Loucy (cell line): ENCODE results near the gene NEK7.

ENCODE experiments used
- H2AFZ ChIP-seq: fragments of 200-600 bp; sonication (generic); 2 replicates; pipeline ENCODE4 v1.6.0; 2016; ENCODE audit warnings: antibody characterized with exemption, mild to moderate bottlenecking, low read length, moderate library complexity
- H3F3A ChIP-seq: fragments of 200-600 bp; 2 replicates; pipeline ENCODE4 v1.6.0; 2016; ENCODE audit warnings: antibody characterized with exemption, low read depth, mild to moderate bottlenecking
- H3K27me3 ChIP-seq: fragments of 200-600 bp; sonication (generic); 2 replicates; pipeline ENCODE4 v1.6.1; 2014; ENCODE audit warnings: low read length, mild to moderate bottlenecking; ENCODE audit not compliant: insufficient read depth, poor library complexity, severe bottlenecking
- H3K36me3 ChIP-seq: fragments of 200-600 bp; sonication (generic); 2 replicates; pipeline ENCODE4 v1.6.1; 2016; ENCODE audit warnings: low read length; ENCODE audit not compliant: insufficient read depth
- H3K4me1 ChIP-seq: fragments of 200-600 bp; sonication (generic); 2 replicates; pipeline ENCODE4 v1.5.1; 2014; ENCODE audit warnings: low read length, mild to moderate bottlenecking; ENCODE audit not compliant: insufficient read depth, poor library complexity, severe bottlenecking
- H3K4me2 ChIP-seq: fragments of 200-600 bp; sonication (generic); 2 replicates; pipeline ENCODE4 v1.6.0; 2014; ENCODE audit warnings: antibody characterized with exemption, low read length, low read depth, mild to moderate bottlenecking; ENCODE audit not compliant: poor library complexity, severe bottlenecking
- H3K4me3 ChIP-seq: fragments of 200-600 bp; sonication (generic); 2 replicates; pipeline ENCODE4 v1.5.1; 2014; ENCODE audit warnings: low read length, mild to moderate bottlenecking, mixed read lengths; ENCODE audit not compliant: poor library complexity, severe bottlenecking
- H3K79me2 ChIP-seq: fragments of 200-600 bp; sonication (generic); 2 replicates; pipeline ENCODE4 v1.6.1; 2014; ENCODE audit warnings: low read length; ENCODE audit not compliant: insufficient read depth
- H3K9ac ChIP-seq: fragments of 200-600 bp; sonication (generic); 2 replicates; pipeline ENCODE4 v1.6.0; 2014; ENCODE audit warnings: mild to moderate bottlenecking, low read depth, low read length, moderate library complexity; ENCODE audit not compliant: poor library complexity, severe bottlenecking
- H3K9me2 ChIP-seq: fragments of 200-600 bp; sonication (generic); replicated peaks from 2 replicates; pipeline ENCODE4 v1.6.1; 2016; ENCODE audit warnings: low read depth, low read length, mixed read lengths
- H3K9me3 ChIP-seq: fragments of 200-600 bp; sonication (generic); 2 replicates; pipeline ENCODE4 v1.6.1; 2014; ENCODE audit warnings: mild to moderate bottlenecking, antibody characterized with exemption, low read length, low read depth; ENCODE audit not compliant: insufficient read depth
- H4K20me1 ChIP-seq: fragments of 200-600 bp; sonication (generic); 2 replicates; pipeline ENCODE4 v1.6.0; 2014; ENCODE audit warnings: antibody characterized with exemption, low read length, mild to moderate bottlenecking; ENCODE audit not compliant: insufficient read depth, poor library complexity, severe bottlenecking
- EZH2phosphoT487 ChIP-seq: fragments of 200-600 bp; IDR thresholded peaks from 2 replicates; pipeline ENCODE4 v1.6.1; 2018; ENCODE audit warnings: antibody characterized with exemption, mild to moderate bottlenecking, moderate library complexity, borderline replicate concordance
- TF ChIP-seq, protein P1 (sequence below): fragments of 200-600 bp; sonication (generic); conservative IDR thresholded peaks from 2 replicates; pipeline ENCODE4 v1.5.1; 2014; ENCODE audit warnings: mild to moderate bottlenecking, antibody characterized with exemption, low read length

NEK7 gene

DNA sequence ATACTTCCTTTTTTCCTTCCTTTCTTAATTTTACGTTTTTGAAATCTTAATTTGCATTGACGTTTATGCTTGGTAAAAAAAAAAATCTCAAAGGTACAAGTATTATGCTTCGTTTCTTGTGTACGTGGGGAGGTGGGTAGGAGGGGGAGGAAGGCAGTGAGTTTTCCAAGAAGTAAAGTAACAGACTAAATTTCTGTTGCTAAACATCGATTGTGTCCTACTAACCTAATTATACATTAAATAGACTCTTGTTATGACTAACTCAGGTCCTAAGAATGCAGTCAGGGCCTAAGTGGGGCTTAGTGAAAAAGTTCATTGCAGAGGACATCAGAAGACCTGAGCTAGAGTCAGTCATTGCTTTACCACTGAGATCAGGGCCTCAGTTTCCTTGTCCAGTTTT, 17.5 kb downstream of the NEK7 start:
- H4K20me1 ChIP-seq, result peaks cover 18% of the 10 kb centered on the region

DNA sequence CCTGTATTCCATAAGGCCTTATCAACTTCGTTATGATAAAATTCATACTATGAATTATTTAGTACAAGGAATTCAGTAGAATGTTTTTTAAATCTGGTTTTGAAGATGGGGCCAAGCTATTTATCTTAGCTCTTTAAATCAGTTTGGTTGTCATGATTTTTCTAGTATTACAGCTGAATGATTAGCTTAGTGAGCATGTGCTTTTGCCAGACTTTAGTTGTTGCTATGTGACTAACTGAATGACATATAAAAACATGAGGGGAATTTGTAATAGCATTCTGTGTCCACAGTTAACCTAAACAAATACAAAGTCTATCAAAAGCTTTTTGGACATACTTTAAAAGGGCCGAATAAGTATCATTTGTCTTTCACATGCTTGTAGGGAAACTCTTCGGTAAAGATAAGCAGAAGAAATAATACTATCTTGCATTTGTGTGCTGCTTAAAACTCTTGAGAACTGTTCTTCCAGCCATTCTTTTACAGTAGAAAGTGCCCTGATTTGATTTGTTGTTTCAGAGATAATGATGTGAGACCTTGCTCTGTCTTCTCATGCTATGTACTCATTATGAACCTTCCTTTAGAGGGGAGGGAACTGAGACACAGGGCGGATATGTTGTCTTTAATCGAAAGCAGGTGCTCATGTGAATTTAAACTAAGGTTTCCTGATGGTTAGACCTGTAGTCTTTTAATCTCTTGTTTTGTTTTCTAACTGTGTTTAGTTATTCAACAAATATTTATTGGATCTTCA, 18.8 kb downstream of the NEK7 start:
- Histone ChIP-seq H3K9me2 (no peaks in the 10 kb centered on the region), H3K27me3 (no peaks in the 10 kb centered on the region), H2AFZ (no peak overlapping the region), H3K4me2 (peak overlapping the region; percentile 67), H3K79me2 (peaks cover 99% of the 10 kb centered on the region), H3K36me3 (no peaks in the 10 kb centered on the region), H3K4me3 (no peak overlapping the region), H3F3A (peaks cover 22% of the 10 kb centered on the region), H3K9me3 (no peaks in the 10 kb centered on the region), H3K9ac (peak overlapping the region; percentile 7), H4K20me1 (peaks cover 13% of the 10 kb centered on the region), H3K4me1 (peaks cover 97% of the 10 kb centered on the region)
- no peak for TF ChIP-seq EZH2phosphoT487
- TF ChIP-seq, protein P1, sequence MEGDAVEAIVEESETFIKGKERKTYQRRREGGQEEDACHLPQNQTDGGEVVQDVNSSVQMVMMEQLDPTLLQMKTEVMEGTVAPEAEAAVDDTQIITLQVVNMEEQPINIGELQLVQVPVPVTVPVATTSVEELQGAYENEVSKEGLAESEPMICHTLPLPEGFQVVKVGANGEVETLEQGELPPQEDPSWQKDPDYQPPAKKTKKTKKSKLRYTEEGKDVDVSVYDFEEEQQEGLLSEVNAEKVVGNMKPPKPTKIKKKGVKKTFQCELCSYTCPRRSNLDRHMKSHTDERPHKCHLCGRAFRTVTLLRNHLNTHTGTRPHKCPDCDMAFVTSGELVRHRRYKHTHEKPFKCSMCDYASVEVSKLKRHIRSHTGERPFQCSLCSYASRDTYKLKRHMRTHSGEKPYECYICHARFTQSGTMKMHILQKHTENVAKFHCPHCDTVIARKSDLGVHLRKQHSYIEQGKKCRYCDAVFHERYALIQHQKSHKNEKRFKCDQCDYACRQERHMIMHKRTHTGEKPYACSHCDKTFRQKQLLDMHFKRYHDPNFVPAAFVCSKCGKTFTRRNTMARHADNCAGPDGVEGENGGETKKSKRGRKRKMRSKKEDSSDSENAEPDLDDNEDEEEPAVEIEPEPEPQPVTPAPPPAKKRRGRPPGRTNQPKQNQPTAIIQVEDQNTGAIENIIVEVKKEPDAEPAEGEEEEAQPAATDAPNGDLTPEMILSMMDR, result no peak

More for the DNA sequence above, 17.5 kb downstream of the NEK7 start:
- peak overlapping the region; percentile 41 for H3K9ac ChIP-seq
- peak overlapping the region; percentile 34 for H3K4me3 ChIP-seq
- no peaks in the 10 kb centered on the region for H3K9me2 ChIP-seq
- H3K27me3 ChIP-seq, result no peaks in the 10 kb centered on the region
- H3K9me3 ChIP-seq, result no peaks in the 10 kb centered on the region
- no peak for TF ChIP-seq EZH2phosphoT487
- TF ChIP-seq, protein P1, result no peak
- H3F3A ChIP-seq, result peaks cover 14% of the 10 kb centered on the region; the same call in 1 of the 2 replicates
- peak overlapping the region; percentile 67 for H3K4me2 ChIP-seq
- peaks cover 99% of the 10 kb centered on the region for H3K79me2 ChIP-seq
- H3K36me3 ChIP-seq, result no peaks in the 10 kb centered on the region
- H2AFZ ChIP-seq, result no peak overlapping the region
- H3K4me1 ChIP-seq, result peaks cover 97% of the 10 kb centered on the region

DNA sequence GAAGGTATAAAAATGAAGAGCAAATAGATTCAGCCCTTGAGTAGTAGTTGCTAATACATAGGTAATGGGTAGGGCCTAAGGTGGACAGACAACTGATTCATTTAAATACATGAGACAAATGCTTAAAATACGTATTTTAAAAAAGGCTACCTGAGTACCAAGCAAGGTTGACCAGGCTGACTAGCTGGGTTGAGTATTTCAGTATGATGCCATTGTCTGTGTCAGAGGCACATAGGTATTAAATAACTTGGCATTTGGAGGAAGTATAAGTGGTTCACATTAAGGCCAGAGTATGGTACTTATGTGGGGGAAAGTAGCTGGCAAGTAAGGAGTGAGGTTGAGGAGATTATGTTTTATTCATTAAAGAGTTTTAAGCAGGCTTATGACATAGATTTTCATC, 19.4 kb downstream of the NEK7 start:
- Histone ChIP-seq H2AFZ (no peak overlapping the region), H3K9me2 (no peaks in the 10 kb centered on the region), H3K9me3 (no peaks in the 10 kb centered on the region), H3K4me1 (peaks cover 97% of the 10 kb centered on the region), H3K4me3 (no peak overlapping the region), H3K4me2 (peak overlapping the region; percentile 67), H3K9ac (no peak overlapping the region), H3K79me2 (peaks cover 99% of the 10 kb centered on the region), H3K36me3 (no peaks in the 10 kb centered on the region), H3K27me3 (no peaks in the 10 kb centered on the region), H3F3A (peaks cover 22% of the 10 kb centered on the region), H4K20me1 (peaks cover 13% of the 10 kb centered on the region)
- no peak for TF ChIP-seq EZH2phosphoT487

DNA sequence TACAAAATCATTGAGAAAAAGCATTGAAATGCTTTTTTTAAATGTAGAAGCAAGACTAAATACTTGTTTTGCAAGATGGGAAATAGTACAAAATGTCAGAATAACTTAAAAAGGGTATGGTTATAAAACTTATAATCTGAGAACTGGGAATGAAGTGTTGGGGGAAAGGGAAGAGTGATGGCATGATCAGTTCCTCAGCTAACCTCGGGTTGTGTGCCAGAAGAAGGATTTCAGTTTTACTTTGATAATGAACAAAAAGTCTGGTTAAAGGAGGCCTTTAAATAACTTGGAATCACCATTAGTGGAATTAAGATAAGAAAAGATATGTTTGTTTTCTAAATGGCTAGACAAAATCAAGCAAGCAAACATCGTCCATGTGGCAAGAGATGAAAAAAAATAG, 20.7 kb downstream of the NEK7 start:
- Histone ChIP-seq H3K79me2 (peaks cover 99% of the 10 kb centered on the region), H3K9me2 (no peaks in the 10 kb centered on the region), H3K9ac (peak overlapping the region; percentile 70), H3K27me3 (no peaks in the 10 kb centered on the region), H3K9me3 (no peaks in the 10 kb centered on the region), H4K20me1 (peaks cover 9% of the 10 kb centered on the region), H3F3A (peaks cover 12% of the 10 kb centered on the region), H3K4me3 (peak overlapping the region; percentile 15), H3K4me2 (peak overlapping the region; percentile 81), H2AFZ (no peak overlapping the region), H3K4me1 (peaks cover 98% of the 10 kb centered on the region), H3K36me3 (no peaks in the 10 kb centered on the region)
- TF ChIP-seq EZH2phosphoT487, result no peak
- TF ChIP-seq, protein P1, result no peak
